NB4 (cell line): ENCODE results near the gene ASPDH.

Experiments
- DNase-seq: peaks from one replicate; pipeline ENCODE4 v3.0.0; 2010; ENCODE audit warnings: low read depth
- H3K4me3 ChIP-seq: one replicate; pipeline ENCODE4 v1.5.1; 2011; ENCODE audit warnings: mild to moderate bottlenecking, low read depth, low read length, moderate library complexity
- MYC ChIP-seq: IDR thresholded peaks from 2 replicates; pipeline ENCODE4 v1.6.1; 2011; ENCODE audit warnings: low read depth, low read length
- POLR2A ChIP-seq: IDR thresholded peaks from 2 replicates; pipeline ENCODE4 v1.6.1; 2011; ENCODE audit warnings: mild to moderate bottlenecking; ENCODE audit not compliant: insufficient read length; ENCODE audit errors: extremely low read depth
- TF ChIP-seq, protein P1 (sequence below): IDR thresholded peaks from one replicate; pipeline ENCODE4 v1.5.1; 2012; ENCODE audit warnings: low read depth, low read length
- TF ChIP-seq, protein P2 (sequence below): IDR thresholded peaks from 2 replicates; pipeline ENCODE4 v1.6.1; 2011; ENCODE audit warnings: low read depth, low read length

Gene ASPDH

DNA sequence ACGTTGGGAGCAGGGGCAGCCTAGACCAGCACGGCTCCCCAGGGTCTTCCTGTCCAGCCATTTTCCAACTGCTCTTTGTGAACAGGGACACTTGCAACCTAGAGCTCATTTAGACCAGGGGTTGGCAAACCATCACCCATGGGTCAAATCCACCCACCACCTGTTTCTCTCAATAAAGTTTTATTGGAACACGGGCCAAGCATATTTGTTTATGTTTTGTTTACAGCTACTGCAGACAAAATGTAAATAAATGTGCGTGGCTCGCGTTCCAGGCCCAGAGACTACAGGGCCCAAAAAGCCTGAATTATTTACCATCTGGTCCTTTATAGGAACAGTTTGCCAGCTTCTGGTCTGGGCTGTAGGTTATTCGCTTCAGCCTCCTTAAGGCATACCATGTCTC, 50.7 kb downstream of the ASPDH start:
- TF ChIP-seq POLR2A = no peak
- no peak for TF ChIP-seq MYC
- TF ChIP-seq, protein P1, sequence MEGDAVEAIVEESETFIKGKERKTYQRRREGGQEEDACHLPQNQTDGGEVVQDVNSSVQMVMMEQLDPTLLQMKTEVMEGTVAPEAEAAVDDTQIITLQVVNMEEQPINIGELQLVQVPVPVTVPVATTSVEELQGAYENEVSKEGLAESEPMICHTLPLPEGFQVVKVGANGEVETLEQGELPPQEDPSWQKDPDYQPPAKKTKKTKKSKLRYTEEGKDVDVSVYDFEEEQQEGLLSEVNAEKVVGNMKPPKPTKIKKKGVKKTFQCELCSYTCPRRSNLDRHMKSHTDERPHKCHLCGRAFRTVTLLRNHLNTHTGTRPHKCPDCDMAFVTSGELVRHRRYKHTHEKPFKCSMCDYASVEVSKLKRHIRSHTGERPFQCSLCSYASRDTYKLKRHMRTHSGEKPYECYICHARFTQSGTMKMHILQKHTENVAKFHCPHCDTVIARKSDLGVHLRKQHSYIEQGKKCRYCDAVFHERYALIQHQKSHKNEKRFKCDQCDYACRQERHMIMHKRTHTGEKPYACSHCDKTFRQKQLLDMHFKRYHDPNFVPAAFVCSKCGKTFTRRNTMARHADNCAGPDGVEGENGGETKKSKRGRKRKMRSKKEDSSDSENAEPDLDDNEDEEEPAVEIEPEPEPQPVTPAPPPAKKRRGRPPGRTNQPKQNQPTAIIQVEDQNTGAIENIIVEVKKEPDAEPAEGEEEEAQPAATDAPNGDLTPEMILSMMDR = no peak
- TF ChIP-seq, protein P2, sequence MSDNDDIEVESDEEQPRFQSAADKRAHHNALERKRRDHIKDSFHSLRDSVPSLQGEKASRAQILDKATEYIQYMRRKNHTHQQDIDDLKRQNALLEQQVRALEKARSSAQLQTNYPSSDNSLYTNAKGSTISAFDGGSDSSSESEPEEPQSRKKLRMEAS = no peak
- H3K4me3 ChIP-seq = no peak overlapping the region
- no peak for DNase-seq
